CD4-positive, alpha-beta T cell (primary cell): ENCODE measurements around the gene ANKRD42. TPM values are rescaled to one million over a fixed set of nuclear protein-coding genes. Genes with fewer than 3 reads are reported as not detected.

Experiments used
- ATAC-seq: fragments of 200-7000 bp; cut with Tn5 transposase; one replicate; pipeline ENCODE4 v1.10.0; 2022; ENCODE audit warnings: mild to moderate bottlenecking; ENCODE audit not compliant: poor library complexity
- CTCF ChIA-PET: fragments of 350-600 bp; sonication (Branson Sonifier 250); formaldehyde crosslinking; loops from one replicate; lab custom pipeline; 2021; ENCODE audit warnings: antibody characterized with exemption, inconsistent platforms; lab: Charles Lee
- POLR2A ChIA-PET: fragments of 350-600 bp; sonication (Branson Sonifier 250); formaldehyde crosslinking; loops from one replicate; lab custom pipeline; 2021; ENCODE audit warnings: antibody characterized with exemption, inconsistent platforms; lab: Charles Lee
- DNase-seq, 14 experiments: peaks; one replicate each; pipeline ENCODE4 v3.0.0-alpha.2; 2013 to 2020; ENCODE audit warnings: mixed read lengths in 2 of 14
- H3K27ac ChIP-seq, 2 donors: one replicate each; pipeline versions ENCODE4 v1.5.1 to v1.7.0; 2013; ENCODE audit warnings: low read length in 2 of 2, low read depth in 1 of 2, mild to moderate bottlenecking in 1 of 2
- H3K27me3 ChIP-seq, 2 experiments: 1 replicate in 1 of 2; 2 replicates in 1 of 2; pipeline versions ENCODE4 v1.6.1 to v1.7.0; 2013; ENCODE audit warnings: low read length in 2 of 2, control low read depth in 1 of 2, mild to moderate bottlenecking in 1 of 2, moderate library complexity in 1 of 2; ENCODE audit not compliant: insufficient read depth in 2 of 2, control insufficient read depth in 1 of 2
- H3K36me3 ChIP-seq: one replicate; pipeline ENCODE4 v1.6.1; 2013; ENCODE audit warnings: low read length, control low read depth; ENCODE audit not compliant: insufficient read depth
- H3K4me1 ChIP-seq: one replicate; pipeline ENCODE4 v1.6.1; 2013; ENCODE audit warnings: low read length, control low read depth; ENCODE audit not compliant: insufficient read depth
- H3K4me3 ChIP-seq: one replicate; pipeline ENCODE4 v1.5.1; 2013; ENCODE audit warnings: mild to moderate bottlenecking, low read length, moderate library complexity
- H3K9me3 ChIP-seq, 2 experiments: 1 replicate in 1 of 2; 2 replicates in 1 of 2; pipeline versions ENCODE4 v1.6.1 to v1.7.0; 2013; ENCODE audit warnings: low read length in 2 of 2, mild to moderate bottlenecking in 2 of 2, control low read depth in 1 of 2, moderate library complexity in 1 of 2; ENCODE audit not compliant: control insufficient read depth in 1 of 2, insufficient read depth in 1 of 2
- H3K27ac Mint-ChIP-seq: one replicate; pipeline ENCODE4 v1.8.0; 2020; ENCODE audit warnings: mixed read lengths
- H3K27me3 Mint-ChIP-seq: one replicate; pipeline ENCODE4 v1.8.0; 2021; ENCODE audit warnings: mixed read lengths
- H3K36me3 Mint-ChIP-seq: one replicate; pipeline ENCODE4 v1.8.0; 2021; ENCODE audit warnings: low read depth, mixed read lengths
- H3K4me1 Mint-ChIP-seq: one replicate; pipeline ENCODE4 v1.8.0; 2021; ENCODE audit warnings: low read depth, mixed read lengths
- H3K4me3 Mint-ChIP-seq: one replicate; pipeline ENCODE4 v1.8.0; 2020; ENCODE audit warnings: mild to moderate bottlenecking, mixed read lengths
- H3K9me3 Mint-ChIP-seq: one replicate; pipeline ENCODE4 v1.8.0; 2020; ENCODE audit warnings: mixed read lengths
- CTCF ChIP-seq: fragments of 200-600 bp; IDR thresholded peaks from one replicate; pipeline ENCODE4 v1.8.0; 2022; ENCODE audit warnings: antibody characterized with exemption, mild to moderate bottlenecking
- intact Hi-C, 2 experiments: fragments of 100-400 bp; cut with DNase I in 1 of 2; cut with micrococcal nuclease in 1 of 2; formaldehyde crosslinking; loops; one replicate each; pipeline versions ENCODE4 v1.15.1 to v1.9.0; 2023 to 2025; cut with DNase I, micrococcal nuclease
- total RNA-seq, 174 experiments: library from RNA in 2 of 174; stranded (reverse) in 2 of 174; gene quantifications; one replicate each; pipeline ENCODE4 v1.2.3 and lab custom pipeline; 2021 to 2026

Gene ANKRD42
- total RNA-seq, 2 experiments from 2014 or later: 8.6 to 10.0 TPM

- CTCF ChIA-PET: interaction anchor here (0.6 to 0.9 kb wide), 2 partner anchors 376 to 384 kb away, joined by 3 to 5 read pairs; partner anchors contain the start of gene DDIAS
- Mint-ChIP-seq H3K27me3 (no peaks in the 10 kb centered on the region), H3K36me3 (peaks cover 33% of the 10 kb centered on the region), H3K9me3 (peaks cover 3% of the 10 kb centered on the region), H3K4me1 (peaks cover 52% of the 10 kb centered on the region), H3K27ac (peak within 1 kb of the TSS; percentile 100), H3K4me3 (peak within 1 kb of the TSS; percentile 97)
- H3K4me1 ChIP-seq: peaks cover 13% of the 10 kb centered on the region
- intact Hi-C loops: loop anchor here (1.0 to 2.0 kb wide), 5 partner anchors 93 to 385 kb away; partner anchors contain the start of genes ANKRD42 (in 1 of the 2) and DDIAS (in 1 of the 2)
- H3K36me3 ChIP-seq: no peaks in the 10 kb centered on the region
- no peak for TF ChIP-seq CTCF
- POLR2A ChIA-PET: interaction anchor here (0.6 to 4.4 kb wide), 16 partner anchors 9 to 417 kb away, joined by 3 to 93 read pairs (median 3); partner anchors contain the start of genes ANKRD42, DDIAS, PCF11 and PRCP
- ATAC-seq: peak; percentile 90
- DNase-seq: peak; percentile 88 to 98 (median 90)
- no peaks in the 10 kb centered on the region for H3K9me3 ChIP-seq
- peak within 1 kb of the TSS; percentile 95 to 99 for H3K27ac ChIP-seq
- H3K4me3 ChIP-seq: peak within 1 kb of the TSS; percentile 92
- no peaks in the 10 kb centered on the region for H3K27me3 ChIP-seq
Measured at GRCh38 chr11:83285771-83286528, 92.4 kb downstream of the ANKRD42 start, which contains the start of gene CCDC90B. Gene CCDC90B (minus strand): TSS chr11:83286367. CDS start chr11:83285972, 395 bp downstream.

- no peak overlapping the region for H3K27ac ChIP-seq
- intact Hi-C loops: no loop called here
- Mint-ChIP-seq H3K4me3 (no peak overlapping the region), H3K4me1 (peaks cover 38% of the 10 kb centered on the region), H3K9me3 (peaks cover 3% of the 10 kb centered on the region), H3K27ac (peak overlapping the region; percentile 100), H3K36me3 (peaks cover 20% of the 10 kb centered on the region), H3K27me3 (no peaks in the 10 kb centered on the region)
- no peaks in the 10 kb centered on the region for H3K9me3 ChIP-seq
- TF ChIP-seq CTCF: no peak
- no peaks in the 10 kb centered on the region for H3K27me3 ChIP-seq
- peak in 1 of 14 experiments; percentile 9 for DNase-seq
- POLR2A ChIA-PET: interaction anchor here (0.6 to 4.4 kb wide), 3 partner anchors 131 to 1411 kb away, joined by 3 to 93 read pairs (median 38); partner anchors contain the start of genes DDIAS, PCF11 and PRCP
- no peaks in the 10 kb centered on the region for H3K36me3 ChIP-seq
- ATAC-seq: no peak
- peaks cover 13% of the 10 kb centered on the region for H3K4me1 ChIP-seq
- CTCF ChIA-PET: no interaction called here
- H3K4me3 ChIP-seq: no peak overlapping the region
Measured at GRCh38 chr11:83287631-83288030, 94.1 kb downstream of the ANKRD42 start.

GRCh38 chr11:83292709-83293456 lies 99.4 kb downstream of the ANKRD42 start:
- Mint-ChIP-seq H3K27me3 (peaks cover 14% of the 10 kb centered on the region), H3K27ac (no peak overlapping the region), H3K4me3 (peak overlapping the region; percentile 8), H3K4me1 (peaks cover 4% of the 10 kb centered on the region), H3K36me3 (no peaks in the 10 kb centered on the region), H3K9me3 (no peaks in the 10 kb centered on the region)
- Histone ChIP-seq H3K27ac (no peak overlapping the region), H3K4me1 (no peaks in the 10 kb centered on the region), H3K27me3 (no peaks in the 10 kb centered on the region), H3K4me3 (no peak overlapping the region), H3K9me3 (no peaks in the 10 kb centered on the region), H3K36me3 (no peaks in the 10 kb centered on the region)
- DNase-seq (peak in 4 of 14 experiments; percentile 17 to 69 (median 41)), ATAC-seq (peak; percentile 87)
- CTCF ChIA-PET: interaction anchor here (1.3 to 1.5 kb wide), 4 partner anchors 9 to 31 kb away, joined by 4 to 5 read pairs (median 5); no protein-coding TSS in a partner anchor
- peak; percentile 71 for TF ChIP-seq CTCF
- POLR2A ChIA-PET: interaction anchor here (0.6 kb wide), 1 partner anchor 184 kb away, joined by 3 read pairs; no protein-coding TSS in a partner anchor
- intact Hi-C loops: no loop called here
